Measurements from ENCODE around the gene ARNT2.

The ARNT2 gene

GRCh38 chr15:80496096-80496495, 91.9 kb downstream of the ARNT2 start:
- no peak for TF ChIP-seq CTCF (IDR thresholded peaks at IDR 0.05)
- no peak for TF ChIP-seq ZFX (IDR thresholded peaks at IDR 0.05; ENCODE audit: borderline replicate concordance)
- no peak overlapping the region for H3K27ac ChIP-seq

GRCh38 chr15:80497221-80497620, 93.0 kb downstream of the ARNT2 start:
- TF ChIP-seq CTCF (IDR thresholded peaks at IDR 0.05) (no peak), ZFX (IDR thresholded peaks at IDR 0.05; ENCODE audit: borderline replicate concordance) (no peak)
- H3K27ac ChIP-seq = no peak overlapping the region

- H3K27ac ChIP-seq = no peak overlapping the region
- TF ChIP-seq CTCF (IDR thresholded peaks at IDR 0.05) (no peak), ZFX (IDR thresholded peaks at IDR 0.05; ENCODE audit: borderline replicate concordance) (no peak)
Measured at GRCh38 chr15:80498652-80499051, 94.5 kb downstream of the ARNT2 start.

GRCh38 chr15:80500021-80500420, 95.8 kb downstream of the ARNT2 start:
- no peak overlapping the region for H3K27ac ChIP-seq
- TF ChIP-seq ZFX (IDR thresholded peaks at IDR 0.05; ENCODE audit: borderline replicate concordance) = no peak
- TF ChIP-seq CTCF (IDR thresholded peaks at IDR 0.05) = no peak

GRCh38 chr15:80501476-80501875, 97.3 kb downstream of the ARNT2 start:
- no peak for TF ChIP-seq ZFX (IDR thresholded peaks at IDR 0.05; ENCODE audit: borderline replicate concordance)
- no peak for TF ChIP-seq CTCF (IDR thresholded peaks at IDR 0.05)

GRCh38 chr15:80502782-80503181, 98.6 kb downstream of the ARNT2 start:
- no peak overlapping the region for H3K27ac ChIP-seq
- no peak for TF ChIP-seq CTCF (IDR thresholded peaks at IDR 0.05)
- no peak for TF ChIP-seq ZFX (IDR thresholded peaks at IDR 0.05; ENCODE audit: borderline replicate concordance)

More at GRCh38 chr15:80501476-80501875, 97.3 kb downstream of the ARNT2 start:
- H3K27ac ChIP-seq = no peak overlapping the region

GRCh38 chr15:80503319-80503952, 99.3 kb downstream of the ARNT2 start:
- TF ChIP-seq ZFX (IDR thresholded peaks at IDR 0.05; ENCODE audit: borderline replicate concordance) (no peak), CTCF (IDR thresholded peaks at IDR 0.05) (no peak)
- no peak overlapping the region for H3K27ac ChIP-seq

All from 22Rv1 (cell line).